Activated T-cell treated with anti-CD3 and anti-CD28 coated beads, Interleukin-2, amount 50 U/mL, for 24 hours (primary cell): ENCODE measurements around the gene FAM240A.
A peak's percentile ranks its signal among the peaks of the same experiment; 100 is the strongest.

ENCODE experiments used
- DNase-seq: peaks from one replicate; pipeline ENCODE4 v3.0.0-alpha.2; 2020
- H3K27ac Mint-ChIP-seq: 2 replicates; pipeline ENCODE4 v1.8.0; 2020; ENCODE audit warnings: mild to moderate bottlenecking, mixed read lengths
- H3K27me3 Mint-ChIP-seq: 2 replicates; pipeline ENCODE4 v1.8.0; 2020; ENCODE audit warnings: mixed read lengths
- H3K36me3 Mint-ChIP-seq: 2 replicates; pipeline ENCODE4 v1.8.0; 2020; ENCODE audit warnings: low read depth, mixed read lengths
- H3K4me1 Mint-ChIP-seq: 2 replicates; pipeline ENCODE4 v1.8.0; 2020; ENCODE audit warnings: low read depth, mixed read lengths
- H3K4me3 Mint-ChIP-seq: 2 replicates; pipeline ENCODE4 v1.8.0; 2020; ENCODE audit warnings: mild to moderate bottlenecking, moderate library complexity, mixed read lengths
- H3K9me3 Mint-ChIP-seq: 2 replicates; pipeline ENCODE4 v1.8.0; 2020; ENCODE audit warnings: mixed read lengths

The FAM240A gene

GRCh38 chr3:46668591-46668990, 56.3 kb downstream of the FAM240A start:
- no peaks in the 10 kb centered on the region for H3K27me3 Mint-ChIP-seq
- H3K36me3 Mint-ChIP-seq: peaks cover 2% of the 10 kb centered on the region
- H3K27ac Mint-ChIP-seq: no peak overlapping the region
- no peak overlapping the region for H3K4me3 Mint-ChIP-seq
- peak; percentile 20 for DNase-seq
- no peaks in the 10 kb centered on the region for H3K4me1 Mint-ChIP-seq
- no peaks in the 10 kb centered on the region for H3K9me3 Mint-ChIP-seq

GRCh38 chr3:46669191-46669999, 57.1 kb downstream of the FAM240A start:
- no peaks in the 10 kb centered on the region for H3K4me1 Mint-ChIP-seq
- H3K36me3 Mint-ChIP-seq: peaks cover 4% of the 10 kb centered on the region
- H3K27ac Mint-ChIP-seq: no peak overlapping the region
- no peaks in the 10 kb centered on the region for H3K9me3 Mint-ChIP-seq
- H3K27me3 Mint-ChIP-seq: no peaks in the 10 kb centered on the region
- peak; percentile 13 for DNase-seq
- no peak overlapping the region for H3K4me3 Mint-ChIP-seq

GRCh38 chr3:46670000-46670890, 57.9 kb downstream of the FAM240A start:
- no peak overlapping the region for H3K27ac Mint-ChIP-seq
- H3K36me3 Mint-ChIP-seq: peaks cover 5% of the 10 kb centered on the region
- no peak overlapping the region for H3K4me3 Mint-ChIP-seq
- no peaks in the 10 kb centered on the region for H3K27me3 Mint-ChIP-seq
- H3K4me1 Mint-ChIP-seq: no peaks in the 10 kb centered on the region
- no peak for DNase-seq
- no peaks in the 10 kb centered on the region for H3K9me3 Mint-ChIP-seq

GRCh38 chr3:46670891-46671427, 58.6 kb downstream of the FAM240A start:
- H3K4me3 Mint-ChIP-seq: no peak overlapping the region

GRCh38 chr3:46671541-46672348, 59.4 kb downstream of the FAM240A start:
- H3K27me3 Mint-ChIP-seq: no peaks in the 10 kb centered on the region
- H3K27ac Mint-ChIP-seq: no peak overlapping the region
- no peak overlapping the region for H3K4me3 Mint-ChIP-seq
- H3K4me1 Mint-ChIP-seq: no peaks in the 10 kb centered on the region
- H3K36me3 Mint-ChIP-seq: peaks cover 5% of the 10 kb centered on the region
- no peaks in the 10 kb centered on the region for H3K9me3 Mint-ChIP-seq
- DNase-seq: no peak

More at GRCh38 chr3:46670891-46671427, 58.6 kb downstream of the FAM240A start:
- Mint-ChIP-seq H3K4me1 (no peaks in the 10 kb centered on the region), H3K36me3 (peaks cover 5% of the 10 kb centered on the region), H3K27me3 (no peaks in the 10 kb centered on the region), H3K27ac (no peak overlapping the region), H3K9me3 (no peaks in the 10 kb centered on the region)
- no peak for DNase-seq

GRCh38 chr3:46672349-46672695, 60.0 kb downstream of the FAM240A start:
- no peak overlapping the region for H3K27ac Mint-ChIP-seq
- H3K4me1 Mint-ChIP-seq: no peaks in the 10 kb centered on the region
- no peaks in the 10 kb centered on the region for H3K27me3 Mint-ChIP-seq
- DNase-seq: no peak
- H3K4me3 Mint-ChIP-seq: no peak overlapping the region
- no peaks in the 10 kb centered on the region for H3K9me3 Mint-ChIP-seq
- H3K36me3 Mint-ChIP-seq: peaks cover 5% of the 10 kb centered on the region

- H3K9me3 Mint-ChIP-seq: no peaks in the 10 kb centered on the region
- no peak overlapping the region for H3K4me3 Mint-ChIP-seq
- H3K27ac Mint-ChIP-seq: no peak overlapping the region
- no peaks in the 10 kb centered on the region for H3K27me3 Mint-ChIP-seq
- no peaks in the 10 kb centered on the region for H3K4me1 Mint-ChIP-seq
- no peak for DNase-seq
- peaks cover 5% of the 10 kb centered on the region for H3K36me3 Mint-ChIP-seq
Observed at GRCh38 chr3:46673151-46674030, 61.1 kb downstream of the FAM240A start.

- peaks cover 5% of the 10 kb centered on the region for H3K36me3 Mint-ChIP-seq
- H3K4me1 Mint-ChIP-seq: no peaks in the 10 kb centered on the region
- H3K27me3 Mint-ChIP-seq: no peaks in the 10 kb centered on the region
- no peak overlapping the region for H3K4me3 Mint-ChIP-seq
- no peak for DNase-seq
- H3K9me3 Mint-ChIP-seq: no peaks in the 10 kb centered on the region
- no peak overlapping the region for H3K27ac Mint-ChIP-seq
Observed at GRCh38 chr3:46674031-46674845, 61.9 kb downstream of the FAM240A start.

- Mint-ChIP-seq H3K36me3 (peaks cover 5% of the 10 kb centered on the region), H3K9me3 (no peaks in the 10 kb centered on the region), H3K27ac (no peak overlapping the region), H3K27me3 (no peaks in the 10 kb centered on the region), H3K4me3 (no peak overlapping the region), H3K4me1 (no peaks in the 10 kb centered on the region)
- no peak for DNase-seq
Observed at GRCh38 chr3:46675426-46675825, 63.1 kb downstream of the FAM240A start.
